HG03064 (cell line): ENCODE measurements around the gene KMT2E.

Experiments
- ATAC-seq: cut with Tn5 transposase; IDR thresholded peaks from one replicate; pipeline ENCODE4 v1.9.1; 2021; ENCODE audit warnings: low read depth; ENCODE audit not compliant: unreplicated experiment

The KMT2E gene

GRCh38 chr7:105006367-105007136 lies 7.5 kb upstream of the KMT2E start:
- ATAC-seq: no peak

DNA sequence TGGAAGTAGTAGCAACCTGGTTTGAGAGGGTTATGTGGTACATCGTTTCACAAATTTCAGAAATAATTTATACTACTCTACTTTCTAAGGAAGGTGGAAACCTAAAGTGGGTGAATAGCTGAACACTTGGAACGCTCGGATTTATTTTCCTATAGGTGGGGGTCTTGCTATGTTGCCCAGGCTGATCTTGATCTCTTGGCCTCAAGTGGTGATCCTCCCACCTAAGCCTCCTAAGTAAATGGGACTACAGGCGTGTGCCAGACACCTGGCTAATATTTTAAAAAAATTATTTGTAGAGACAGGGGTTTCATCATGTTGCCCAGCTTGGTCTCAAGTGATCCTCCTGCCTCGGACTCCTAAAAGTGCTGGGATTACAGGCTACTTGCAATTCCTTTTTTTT lies 6.7 kb upstream of the KMT2E start:
- no peak for ATAC-seq

DNA sequence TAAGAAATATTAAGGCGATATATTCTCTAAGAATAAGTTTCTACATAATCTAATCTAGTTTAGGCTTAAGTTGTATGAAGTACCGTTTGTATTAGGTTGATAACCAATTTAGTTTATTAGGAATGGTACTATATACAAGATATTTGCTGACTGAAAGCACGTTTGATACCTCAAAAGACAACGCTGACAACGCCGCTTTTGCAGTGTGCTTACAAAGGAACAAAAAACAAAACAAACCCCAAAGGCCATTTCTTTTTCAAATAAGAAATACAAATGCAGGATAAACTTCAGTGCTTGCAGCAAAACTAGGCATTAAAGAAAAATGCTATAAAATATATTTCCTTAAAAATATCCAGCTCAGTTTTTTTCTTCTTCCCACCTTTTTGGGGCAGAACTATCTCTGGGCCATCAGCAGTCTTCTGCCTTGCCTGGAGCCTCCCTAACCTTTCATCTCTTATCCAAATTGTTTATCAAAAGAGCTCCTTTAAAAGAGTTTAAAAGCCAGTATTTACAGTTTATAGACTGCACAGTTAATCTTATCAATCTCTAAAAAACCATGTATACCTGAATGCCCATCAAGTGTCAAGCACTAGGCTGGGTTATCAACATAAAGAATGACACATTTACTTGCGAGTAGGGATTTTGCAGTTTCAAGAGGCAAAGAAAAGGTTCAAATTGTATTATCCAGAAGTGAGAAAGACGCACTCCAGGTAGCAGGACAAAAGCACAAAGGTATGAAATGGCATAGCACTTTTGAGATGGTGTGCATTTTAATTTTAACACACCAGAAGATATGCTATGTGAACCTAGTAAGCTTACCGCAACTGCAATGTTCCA lies 4.1 kb upstream of the KMT2E start:
- ATAC-seq: no peak

DNA sequence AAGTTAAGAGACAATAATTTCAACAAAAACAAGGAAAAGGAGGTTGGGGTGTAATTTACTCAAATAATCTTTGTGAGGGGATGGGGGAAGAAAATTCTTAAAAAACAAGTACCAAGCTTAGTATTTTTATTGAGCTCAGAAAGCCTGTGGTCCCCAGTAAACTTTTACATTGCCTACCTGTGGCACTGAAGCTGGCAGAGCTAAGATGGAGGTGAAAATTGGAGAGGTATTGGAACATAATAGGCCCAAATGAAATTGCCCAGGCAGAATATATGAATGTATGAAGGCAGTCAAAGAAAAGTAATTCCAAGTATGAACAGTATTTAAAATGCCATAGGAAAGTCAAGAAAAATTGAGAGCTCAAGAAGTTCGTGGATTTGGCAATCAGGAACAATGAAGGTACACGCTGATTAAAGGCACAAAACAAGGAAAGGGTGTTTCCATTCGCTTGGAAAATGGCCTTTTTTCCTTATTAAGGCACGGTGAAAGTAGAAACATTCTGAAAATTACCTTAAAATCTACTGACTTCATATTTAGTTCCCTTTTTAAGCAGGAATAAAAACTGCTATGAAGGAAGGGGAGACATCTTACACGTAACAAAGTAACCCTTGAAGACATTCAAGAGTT lies 3.4 kb upstream of the KMT2E start:
- no peak for ATAC-seq

DNA sequence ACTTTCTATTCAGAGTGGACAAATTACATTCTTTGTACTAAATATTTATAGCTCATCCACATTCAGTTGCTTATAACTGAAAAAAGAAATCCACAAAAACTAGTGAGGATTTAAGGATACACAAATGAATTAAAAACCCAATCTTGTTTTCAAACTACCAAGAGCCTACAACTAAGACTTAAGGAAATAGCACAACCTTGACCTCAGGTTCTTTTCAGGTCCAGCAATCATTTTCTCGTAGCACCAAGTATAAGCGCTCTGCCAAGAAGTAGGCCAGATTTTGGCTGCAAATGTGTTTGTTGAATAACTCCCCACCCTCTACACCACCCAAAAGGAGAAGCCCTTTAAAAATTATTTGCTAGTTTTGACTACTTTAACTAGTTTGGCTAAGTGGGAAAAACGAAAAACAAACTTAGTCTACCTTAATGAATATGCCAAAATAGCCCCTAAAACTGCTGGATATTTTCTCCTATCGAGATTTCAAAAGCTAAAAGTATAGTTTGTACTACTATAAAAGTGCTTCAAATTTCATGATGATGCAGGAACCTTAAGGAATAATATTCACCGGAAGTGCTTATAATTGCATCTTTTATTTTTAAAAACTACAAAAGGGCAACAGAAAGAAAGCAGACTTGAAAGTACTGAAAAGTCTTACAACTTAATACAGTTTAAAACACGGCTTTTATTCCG lies 2.7 kb upstream of the KMT2E start:
- ATAC-seq: no peak

DNA sequence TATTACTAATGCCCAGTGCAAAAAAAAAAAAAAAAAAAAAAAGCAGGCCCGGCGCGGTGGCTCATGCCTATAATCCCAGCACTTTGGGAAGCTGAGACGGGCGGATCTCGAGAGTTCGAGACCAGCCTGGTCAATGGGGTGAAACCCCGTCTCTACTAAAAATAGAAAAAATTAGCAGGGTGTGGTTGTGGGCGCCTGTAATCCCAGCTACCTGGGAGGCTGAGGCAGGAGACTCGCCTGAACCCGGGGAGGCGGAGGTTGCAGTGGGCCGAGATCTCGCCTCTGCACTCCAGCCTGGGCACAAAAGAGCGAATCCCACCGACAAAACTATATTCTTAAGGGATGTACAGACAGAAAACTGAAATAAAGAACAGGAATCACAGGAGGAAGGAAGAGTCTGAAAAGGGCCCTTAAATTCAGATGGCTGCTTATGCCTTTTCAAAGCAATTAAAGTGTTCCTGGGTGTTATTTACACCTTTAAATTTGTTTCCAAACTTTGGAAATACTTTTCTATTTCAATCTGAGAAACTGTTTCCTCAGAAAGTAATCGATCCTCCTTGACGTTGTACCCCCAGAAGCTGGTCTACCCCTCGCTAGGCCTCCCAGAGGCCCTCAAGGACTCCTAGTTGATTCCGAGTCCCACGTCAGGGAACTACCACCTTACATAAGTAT lies 2.0 kb upstream of the KMT2E start:
- ATAC-seq: no peak

DNA sequence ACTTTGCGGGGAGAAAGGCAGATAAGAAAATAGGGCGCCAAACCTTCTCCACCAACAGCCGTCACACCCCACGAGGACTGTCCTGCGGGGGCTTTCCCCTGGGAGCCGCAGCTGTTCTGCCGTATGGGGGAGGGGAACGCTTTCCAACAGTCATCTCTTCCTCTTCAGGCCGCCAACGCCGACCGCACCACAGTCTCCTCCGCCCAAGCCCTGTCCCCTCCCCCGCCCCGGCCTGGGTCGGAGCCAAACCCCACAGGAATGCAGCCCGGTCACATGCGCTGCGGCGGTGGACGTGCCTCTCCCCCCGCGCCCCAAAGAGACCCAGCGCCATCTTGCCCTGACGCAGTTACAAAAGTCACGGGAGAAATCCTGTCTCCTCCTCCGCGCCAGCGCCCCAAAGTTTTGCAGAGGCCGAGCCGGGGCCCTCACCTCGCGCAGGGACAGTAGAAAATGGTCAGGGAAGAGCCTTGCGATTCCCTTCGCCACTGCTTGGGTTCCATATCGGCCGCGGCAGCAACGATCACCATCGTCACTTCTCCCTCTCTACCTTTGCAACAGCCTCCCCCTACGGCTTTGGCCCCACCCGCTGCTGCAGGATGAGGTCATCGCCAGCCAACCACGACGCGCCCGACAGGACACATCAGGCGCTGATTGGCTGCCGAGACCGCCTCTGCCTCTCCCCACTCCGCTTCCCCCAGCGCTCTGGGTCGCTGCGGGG lies 1.3 kb upstream of the KMT2E start:
- peak; percentile 72 for ATAC-seq

DNA sequence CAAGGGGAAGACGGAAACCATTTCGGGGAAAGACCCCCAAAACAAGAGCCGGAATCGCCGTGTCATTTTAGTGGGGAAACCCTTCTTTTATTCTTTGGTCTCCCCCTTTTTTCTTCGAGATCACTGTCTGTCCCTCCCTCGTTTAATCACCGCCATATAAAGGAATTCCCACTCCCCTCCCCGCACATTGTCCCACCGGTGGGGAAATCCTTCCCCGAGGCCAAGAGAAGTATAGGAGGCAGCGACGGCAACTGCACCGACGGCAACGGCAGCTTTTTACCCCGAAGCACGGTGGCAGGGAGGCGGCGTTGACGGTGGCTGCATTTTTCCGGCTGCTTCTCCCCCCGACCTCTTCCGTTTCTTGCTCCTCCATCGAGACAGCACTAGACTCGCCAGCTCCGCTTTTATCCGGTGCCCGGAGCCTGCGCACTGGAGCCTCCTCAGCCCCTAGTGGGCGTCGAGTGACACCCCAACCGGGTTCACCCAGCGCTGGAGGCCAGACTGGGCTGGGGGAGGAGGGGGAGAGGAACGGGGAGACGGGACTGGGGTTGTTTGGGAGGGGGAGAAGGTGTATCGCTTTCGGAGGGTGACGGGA lies 687 bp upstream of the KMT2E start:
- peak; percentile 28 for ATAC-seq

GRCh38 chr7:105014693-105015389 lies 836 bp downstream of the KMT2E start:
- no peak for ATAC-seq

- no peak for ATAC-seq
Measured at GRCh38 chr7:105015390-105015965, 1.5 kb downstream of the KMT2E start.

GRCh38 chr7:105016068-105016708 lies 2.2 kb downstream of the KMT2E start:
- ATAC-seq: no peak

GRCh38 chr7:105016709-105017656 lies 3.0 kb downstream of the KMT2E start:
- no peak for ATAC-seq

DNA sequence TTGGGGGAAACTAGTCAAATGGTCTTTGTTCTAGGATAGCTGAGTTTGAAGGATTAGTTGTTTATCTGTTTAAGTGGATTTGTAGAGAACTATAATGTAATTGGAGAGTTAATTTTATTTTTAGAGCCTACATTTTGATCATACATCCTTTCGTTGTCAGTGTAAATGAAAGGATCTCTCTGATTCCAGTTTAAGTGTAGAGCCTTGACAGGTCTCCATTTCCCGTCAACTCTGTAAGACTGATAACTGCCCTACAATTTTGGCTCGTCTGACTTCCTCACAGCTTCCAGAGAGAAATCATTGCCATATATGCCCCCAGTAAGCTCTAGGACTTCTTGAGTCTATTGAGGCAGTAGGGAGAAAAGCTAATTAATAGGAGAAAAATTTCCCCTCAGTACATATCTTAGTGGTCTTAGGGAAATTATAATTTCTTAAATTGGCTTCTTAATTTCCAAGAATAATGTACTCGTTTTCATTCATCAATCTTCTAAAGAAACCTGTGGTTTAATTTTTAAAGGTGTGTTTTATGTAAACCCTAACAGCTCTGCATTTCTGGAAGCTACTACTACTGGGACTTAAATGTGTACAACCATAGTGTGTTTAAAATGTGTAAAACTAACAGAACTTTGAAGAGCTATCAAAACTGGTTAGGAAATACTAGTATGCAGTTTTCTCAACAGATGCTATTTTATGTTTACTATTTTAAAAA lies 3.8 kb downstream of the KMT2E start:
- ATAC-seq: no peak

DNA sequence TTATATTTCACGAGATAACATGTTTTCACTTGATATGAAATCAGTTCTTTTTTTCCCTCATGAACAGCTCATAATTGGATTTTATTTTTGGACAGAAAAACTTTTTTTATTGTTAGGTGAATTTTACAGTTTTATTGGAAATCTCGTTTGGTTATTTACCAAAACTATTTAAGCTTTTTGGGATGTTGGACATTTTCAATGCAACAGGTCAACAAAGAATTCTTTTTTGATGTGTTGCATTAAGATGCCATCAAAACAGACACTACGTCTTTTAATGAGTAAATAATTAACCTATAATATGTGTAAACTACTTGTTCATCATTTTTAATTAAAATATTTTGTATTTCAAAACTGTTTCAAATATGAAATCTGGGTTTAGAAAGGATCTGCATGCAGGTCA lies 5.3 kb downstream of the KMT2E start:
- no peak for ATAC-seq

- no peak for ATAC-seq
Measured at GRCh38 chr7:105020926-105021325, 6.9 kb downstream of the KMT2E start.

DNA sequence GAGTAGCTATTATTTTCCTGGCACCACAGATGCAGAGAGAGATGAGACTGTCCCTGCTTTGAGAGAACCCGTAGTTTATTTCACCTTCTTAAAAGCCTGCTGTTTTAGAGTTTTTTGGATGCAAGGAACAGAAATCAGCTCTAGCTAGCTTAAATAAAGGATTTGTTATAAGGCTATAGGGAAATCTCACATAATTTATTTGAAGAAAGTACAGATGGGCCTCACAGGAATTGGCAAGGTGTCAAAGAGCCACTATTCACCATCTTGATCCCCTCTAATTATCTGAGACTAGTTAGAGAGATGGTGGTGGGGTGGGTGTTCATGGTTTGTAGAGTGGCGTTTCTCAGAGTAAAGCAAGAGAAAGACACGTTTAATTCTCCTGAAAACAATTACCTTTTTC lies 7.3 kb downstream of the KMT2E start:
- ATAC-seq: no peak
